ENCODE results near the gene COPE.

The COPE gene

DNA sequence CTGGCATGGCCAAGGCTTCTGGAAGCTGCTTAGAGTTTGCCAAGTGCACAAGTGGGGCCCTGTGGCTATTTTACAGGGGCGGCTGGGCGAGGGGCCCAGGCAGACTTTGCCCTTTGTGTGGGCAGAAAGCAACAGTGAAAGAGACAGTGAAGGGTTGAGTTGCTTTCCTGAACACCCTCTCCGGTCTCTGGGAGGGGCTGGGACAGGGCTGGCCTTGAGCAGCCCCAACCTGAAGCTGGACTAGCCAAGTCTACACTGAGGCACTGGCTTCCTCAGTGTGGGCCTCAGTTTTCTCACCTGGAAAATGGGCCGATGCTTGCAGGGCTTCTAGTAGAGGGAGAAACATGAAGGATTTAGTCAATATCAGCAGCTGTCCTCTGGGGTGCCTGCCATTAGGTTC is 24.3 kb upstream of the COPE start:
- H3K4me3 ChIP-seq (ENCODE audit: low read length in 2 of 2), result no peak overlapping the region
- H2BK5ac ChIP-seq (ENCODE audit: low read length), result no peak overlapping the region
- H3K4me2 ChIP-seq (ENCODE audit: insufficient read depth, low read length, poor library complexity, severe bottlenecking), result no peak overlapping the region
- peaks cover 11 to 12% of the 10 kb centered on the region in 2 donors for H3K4me1 ChIP-seq (ENCODE audit: control insufficient read depth in 2 of 2, insufficient read depth in 1 of 2, low read depth in 1 of 2, low read length in 2 of 2)
- no peaks in the 10 kb centered on the region for H3K9me3 ChIP-seq (replicated peaks in 1 of 2; ENCODE audit: control insufficient read depth in 2 of 2, insufficient read depth in 1 of 2, low read depth in 1 of 2, low read length in 2 of 2)
- peak overlapping the region; percentile 68 for H2AK5ac ChIP-seq (ENCODE audit: low read depth, low read length)
- no peak overlapping the region for H3K14ac ChIP-seq (ENCODE audit: low read length)
- H3K79me1 ChIP-seq (ENCODE audit: low read depth, low read length), result peaks cover 9% of the 10 kb centered on the region
- H4K8ac ChIP-seq (ENCODE audit: low read depth, low read length), result no peak overlapping the region
- no CpG with 5 or more reads among the region's 4 CpGs for WGBS, 2 donors (ENCODE audit: extremely low coverage in 2 of 2, insufficient read length in 2 of 2, insufficient replicate concordance in 1 of 2)
- H3K4ac ChIP-seq (ENCODE audit: low read length), result no peak overlapping the region
- no peak overlapping the region for H2AFZ ChIP-seq (ENCODE audit: low read length)
- H3K27me3 ChIP-seq (ENCODE audit: control insufficient read depth in 3 of 3, insufficient read depth in 3 of 3, low read depth in 1 of 3, low read length in 3 of 3), result no peaks in the 10 kb centered on the region
- H3K23ac ChIP-seq (ENCODE audit: low read depth, low read length, poor library complexity), result no peak overlapping the region
- H3K27ac ChIP-seq (replicated peaks; ENCODE audit: low read length), result no peak overlapping the region
- H3K36me3 ChIP-seq (replicated peaks in 1 of 2; ENCODE audit: control insufficient read depth in 2 of 2, insufficient read depth in 2 of 2, low read length in 2 of 2), result peaks cover 9 to 20% of the 10 kb centered on the region in 2 donors
- H2BK15ac ChIP-seq (ENCODE audit: low read length), result no peak overlapping the region
- H2BK12ac ChIP-seq (ENCODE audit: low read length), result no peak overlapping the region
- H4K91ac ChIP-seq (ENCODE audit: low read depth, low read length, poor library complexity), result no peak overlapping the region
- H3K9ac ChIP-seq (ENCODE audit: low read depth, low read length, poor library complexity), result no peak overlapping the region
- DNase-seq (ENCODE audit: low spot score), result no peak
- no peak overlapping the region for H3K18ac ChIP-seq (ENCODE audit: low read length)
- no peak overlapping the region for H2BK120ac ChIP-seq (ENCODE audit: low read depth, low read length)

DNA sequence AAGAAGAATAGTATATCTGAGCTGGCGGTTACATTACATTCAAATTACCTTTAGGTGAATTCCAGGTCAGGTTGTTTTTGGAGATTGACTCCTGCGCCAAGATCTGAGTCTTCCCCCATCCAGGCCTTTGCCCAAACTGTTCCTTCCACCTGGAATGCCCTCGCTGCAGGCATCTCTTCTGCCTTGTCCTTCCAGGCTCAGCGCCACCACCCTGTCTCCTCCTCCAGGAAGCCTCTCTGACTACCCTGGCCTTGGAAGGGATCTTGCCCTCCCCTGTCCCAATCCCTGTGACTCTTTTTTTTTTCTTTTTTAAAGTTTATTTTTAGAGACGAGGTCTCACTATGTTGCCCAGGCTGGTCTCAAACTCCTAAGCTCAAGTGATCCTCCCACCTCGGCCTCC is 23.5 kb upstream of the COPE start:
- no peak overlapping the region for H2AK5ac ChIP-seq (ENCODE audit: low read depth, low read length)
- H3K27me3 ChIP-seq (ENCODE audit: control insufficient read depth in 3 of 3, insufficient read depth in 3 of 3, low read depth in 1 of 3, low read length in 3 of 3), result no peaks in the 10 kb centered on the region
- WGBS, 2 donors (ENCODE audit: extremely low coverage in 2 of 2, insufficient read length in 2 of 2, insufficient replicate concordance in 1 of 2), result no CpG with 5 or more reads among the region's 6 CpGs
- no peak overlapping the region for H4K8ac ChIP-seq (ENCODE audit: low read depth, low read length)
- no peak overlapping the region for H2BK15ac ChIP-seq (ENCODE audit: low read length)
- no peak overlapping the region for H3K4me3 ChIP-seq (ENCODE audit: low read length in 2 of 2)
- no peak overlapping the region for H2BK12ac ChIP-seq (ENCODE audit: low read length)
- peaks cover 10 to 27% of the 10 kb centered on the region in 2 donors for H3K36me3 ChIP-seq (replicated peaks in 1 of 2; ENCODE audit: control insufficient read depth in 2 of 2, insufficient read depth in 2 of 2, low read length in 2 of 2)
- no peak overlapping the region for H3K27ac ChIP-seq (replicated peaks; ENCODE audit: low read length)
- no peak overlapping the region for H3K18ac ChIP-seq (ENCODE audit: low read length)
- H3K9ac ChIP-seq (ENCODE audit: low read depth, low read length, poor library complexity), result no peak overlapping the region
- H2BK5ac ChIP-seq (ENCODE audit: low read length), result no peak overlapping the region
- H3K4me2 ChIP-seq (ENCODE audit: insufficient read depth, low read length, poor library complexity, severe bottlenecking), result no peak overlapping the region
- no peak for DNase-seq (ENCODE audit: low spot score)
- no peak overlapping the region for H2BK120ac ChIP-seq (ENCODE audit: low read depth, low read length)
- no peak overlapping the region for H4K91ac ChIP-seq (ENCODE audit: low read depth, low read length, poor library complexity)
- no peaks in the 10 kb centered on the region for H3K9me3 ChIP-seq (replicated peaks in 1 of 2; ENCODE audit: control insufficient read depth in 2 of 2, insufficient read depth in 1 of 2, low read depth in 1 of 2, low read length in 2 of 2)
- no peak overlapping the region for H2AFZ ChIP-seq (ENCODE audit: low read length)
- H3K23ac ChIP-seq (ENCODE audit: low read depth, low read length, poor library complexity), result no peak overlapping the region
- H3K14ac ChIP-seq (ENCODE audit: low read length), result no peak overlapping the region
- H3K79me1 ChIP-seq (ENCODE audit: low read depth, low read length), result peaks cover 10% of the 10 kb centered on the region
- H3K4me1 ChIP-seq (ENCODE audit: control insufficient read depth in 2 of 2, insufficient read depth in 1 of 2, low read depth in 1 of 2, low read length in 2 of 2), result peaks cover 11 to 12% of the 10 kb centered on the region in 2 donors
- H3K4ac ChIP-seq (ENCODE audit: low read length), result no peak overlapping the region

DNA sequence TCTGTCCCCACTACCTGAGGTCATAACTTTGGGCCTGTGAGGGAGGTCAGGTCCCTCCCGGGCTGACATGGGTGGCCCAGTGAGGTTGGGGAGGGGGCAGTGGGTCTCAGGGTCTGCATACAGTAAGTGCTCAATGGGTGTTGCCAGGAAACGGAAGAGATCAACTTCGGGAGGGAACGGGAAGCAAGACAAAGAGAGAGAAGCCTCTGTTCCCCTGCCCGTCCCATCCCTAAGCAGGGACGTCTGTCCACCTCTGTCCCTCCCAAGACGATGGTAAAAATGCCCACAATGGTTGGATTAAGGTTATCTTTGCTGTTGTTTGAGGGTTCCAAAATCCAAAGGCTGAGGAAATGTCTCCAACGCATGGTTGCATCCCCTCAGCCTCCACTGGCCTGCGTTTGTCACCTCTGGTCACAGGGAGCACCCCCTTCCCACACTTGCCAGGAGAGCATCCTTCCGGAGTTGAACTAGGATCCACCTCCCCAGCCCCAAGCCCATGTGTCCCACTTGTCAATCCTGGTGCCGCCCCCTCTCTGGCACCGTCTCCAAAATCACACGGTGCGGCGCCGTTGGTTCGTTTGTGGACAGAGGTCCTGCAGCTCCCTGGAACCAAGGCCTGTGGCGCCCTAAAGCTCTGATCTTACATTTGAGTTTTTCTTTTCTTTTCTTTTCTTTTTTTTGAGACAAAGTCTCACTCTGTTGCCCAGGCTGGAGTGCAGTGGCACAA is 22.6 kb upstream of the COPE start:
- Histone ChIP-seq H3K4me1 (ENCODE audit: control insufficient read depth in 2 of 2, insufficient read depth in 1 of 2, low read depth in 1 of 2, low read length in 2 of 2) (peaks cover 11 to 12% of the 10 kb centered on the region in 2 donors), H2BK120ac (ENCODE audit: low read depth, low read length) (no peak overlapping the region), H3K36me3 (replicated peaks in 1 of 2; ENCODE audit: control insufficient read depth in 2 of 2, insufficient read depth in 2 of 2, low read length in 2 of 2) (peaks cover 12 to 35% of the 10 kb centered on the region in 2 donors), H3K4ac (ENCODE audit: low read length) (no peak overlapping the region), H3K79me1 (ENCODE audit: low read depth, low read length) (peaks cover 10% of the 10 kb centered on the region), H2AK5ac (ENCODE audit: low read depth, low read length) (no peak overlapping the region), H3K4me3 (ENCODE audit: low read length in 2 of 2) (peak overlapping the region; percentile 13 to 70), H3K27ac (replicated peaks; ENCODE audit: low read length) (peak overlapping the region; percentile 19), H2BK15ac (ENCODE audit: low read length) (no peak overlapping the region), H2BK5ac (ENCODE audit: low read length) (no peak overlapping the region), H2AFZ (ENCODE audit: low read length) (peak overlapping the region; percentile 16), H4K8ac (ENCODE audit: low read depth, low read length) (no peak overlapping the region), H3K9ac (ENCODE audit: low read depth, low read length, poor library complexity) (peak overlapping the region; percentile 53), H3K14ac (ENCODE audit: low read length) (no peak overlapping the region), H3K18ac (ENCODE audit: low read length) (peak overlapping the region; percentile 12), H4K91ac (ENCODE audit: low read depth, low read length, poor library complexity) (no peak overlapping the region), H2BK12ac (ENCODE audit: low read length) (no peak overlapping the region), H3K23ac (ENCODE audit: low read depth, low read length, poor library complexity) (peak overlapping the region; percentile 89), H3K9me3 (replicated peaks in 1 of 2; ENCODE audit: control insufficient read depth in 2 of 2, insufficient read depth in 1 of 2, low read depth in 1 of 2, low read length in 2 of 2) (no peaks in the 10 kb centered on the region), H3K27me3 (ENCODE audit: control insufficient read depth in 3 of 3, insufficient read depth in 3 of 3, low read depth in 1 of 3, low read length in 3 of 3) (no peaks in the 10 kb centered on the region), H3K4me2 (ENCODE audit: insufficient read depth, low read length, poor library complexity, severe bottlenecking) (peak overlapping the region; percentile 43)
- DNase-seq (ENCODE audit: low spot score), result no peak
- no CpG with 5 or more reads among the region's 18 CpGs for WGBS, 2 donors (ENCODE audit: extremely low coverage in 2 of 2, insufficient read length in 2 of 2, insufficient replicate concordance in 1 of 2)

DNA sequence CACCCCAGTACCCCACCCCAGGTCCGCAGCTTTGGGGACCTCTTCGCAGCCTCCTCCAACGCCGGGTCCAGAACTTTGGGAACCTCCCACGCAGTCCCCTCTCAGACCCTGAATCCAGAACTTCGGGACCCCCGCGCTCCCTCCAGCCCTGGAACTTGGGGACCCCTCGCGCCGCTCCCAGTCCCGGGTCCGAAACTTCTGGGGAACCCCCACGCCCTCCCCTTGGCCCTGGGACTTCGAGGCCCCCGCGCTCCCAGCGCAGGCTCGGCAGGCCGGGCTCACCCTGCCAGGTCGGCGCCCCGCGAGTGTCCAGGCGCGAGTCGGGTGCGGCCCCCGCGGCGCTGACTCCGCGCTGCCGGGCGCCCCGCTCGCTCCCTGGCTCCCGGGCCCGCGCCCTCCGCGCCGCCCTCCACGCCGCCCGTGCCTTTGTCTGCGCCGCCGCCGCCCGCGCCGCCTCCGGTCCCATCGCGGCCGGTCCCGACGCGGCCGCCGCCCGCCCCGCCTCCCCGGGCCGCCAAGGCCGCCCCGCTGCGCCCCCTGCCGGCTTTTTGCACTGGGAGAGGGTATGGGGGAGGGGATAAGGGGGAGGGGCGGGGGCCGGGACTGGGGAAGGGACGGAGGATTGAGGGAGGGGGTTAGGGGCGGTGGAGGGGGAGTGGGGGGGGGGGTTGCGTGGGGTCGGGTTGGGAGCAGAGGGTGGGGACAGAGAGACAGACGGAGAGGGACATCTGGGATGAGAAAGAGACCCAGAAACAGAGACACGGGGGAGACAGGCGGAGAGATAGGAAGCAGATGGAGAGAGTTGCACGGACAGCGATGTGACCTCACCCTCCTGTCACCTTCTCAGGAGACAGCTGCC is 21.8 kb upstream of the COPE start, which contains the start of gene HOMER3:
Gene HOMER3 (minus strand): TSS at position 449 of the 859 bp plus-strand sequence. CDS start 2,235 bp downstream, outside the sequence.
- Histone ChIP-seq H3K4ac (ENCODE audit: low read length) (peak within 1 kb of the TSS; percentile 86), H3K23ac (ENCODE audit: low read depth, low read length, poor library complexity) (peak within 1 kb of the TSS; percentile 89), H3K27ac (replicated peaks; ENCODE audit: low read length) (peak within 1 kb of the TSS; percentile 70), H3K18ac (ENCODE audit: low read length) (peak within 1 kb of the TSS; percentile 100), H3K9ac (ENCODE audit: low read depth, low read length, poor library complexity) (peak within 1 kb of the TSS; percentile 92), H2BK12ac (ENCODE audit: low read length) (no peak within 1 kb of the TSS), H2BK15ac (ENCODE audit: low read length) (peak within 1 kb of the TSS; percentile 99), H2BK120ac (ENCODE audit: low read depth, low read length) (peak within 1 kb of the TSS; percentile 44), H3K36me3 (replicated peaks in 1 of 2; ENCODE audit: control insufficient read depth in 2 of 2, insufficient read depth in 2 of 2, low read length in 2 of 2) (peaks cover 12 to 28% of the 10 kb centered on the region in 2 donors), H3K79me1 (ENCODE audit: low read depth, low read length) (peaks cover 10% of the 10 kb centered on the region), H3K14ac (ENCODE audit: low read length) (peak within 1 kb of the TSS; percentile 98), H3K27me3 (ENCODE audit: control insufficient read depth in 3 of 3, insufficient read depth in 3 of 3, low read depth in 1 of 3, low read length in 3 of 3) (no peaks in the 10 kb centered on the region), H2AK5ac (ENCODE audit: low read depth, low read length) (peak within 1 kb of the TSS; percentile 97), H3K4me3 (ENCODE audit: low read length in 2 of 2) (peak within 1 kb of the TSS; percentile 94 to 97), H3K9me3 (replicated peaks in 1 of 2; ENCODE audit: control insufficient read depth in 2 of 2, insufficient read depth in 1 of 2, low read depth in 1 of 2, low read length in 2 of 2) (no peaks in the 10 kb centered on the region), H3K4me2 (ENCODE audit: insufficient read depth, low read length, poor library complexity, severe bottlenecking) (peak within 1 kb of the TSS; percentile 51), H2BK5ac (ENCODE audit: low read length) (peak within 1 kb of the TSS; percentile 93), H3K4me1 (ENCODE audit: control insufficient read depth in 2 of 2, insufficient read depth in 1 of 2, low read depth in 1 of 2, low read length in 2 of 2) (peaks cover 11 to 12% of the 10 kb centered on the region in 2 donors), H4K8ac (ENCODE audit: low read depth, low read length) (no peak within 1 kb of the TSS), H2AFZ (ENCODE audit: low read length) (peak within 1 kb of the TSS; percentile 87), H4K91ac (ENCODE audit: low read depth, low read length, poor library complexity) (no peak within 1 kb of the TSS)
- DNase-seq (ENCODE audit: low spot score), result peak; percentile 81
- no CpG with 5 or more reads among the region's 81 CpGs for WGBS, 2 donors (ENCODE audit: extremely low coverage in 2 of 2, insufficient read length in 2 of 2, insufficient replicate concordance in 1 of 2)

Measured in neuronal stem cell (in vitro differentiated cells).